B cell (primary cell): ENCODE data around the gene LRRC15. TPM values are rescaled to one million over a fixed set of nuclear protein-coding genes. Genes with fewer than 3 reads are reported as not detected.

Experiments
- ATAC-seq: fragments of 200-7000 bp; cut with Tn5 transposase; one replicate; pipeline ENCODE4 v1.10.0; 2021; ENCODE audit warnings: low read depth, mild to moderate bottlenecking, moderate number of reproducible peaks, moderate library complexity
- CTCF ChIA-PET: fragments of 350-600 bp; sonication (Branson Sonifier 250); formaldehyde crosslinking; loops from one replicate; lab custom pipeline; 2021; ENCODE audit warnings: antibody characterized with exemption, inconsistent platforms; lab: Charles Lee
- POLR2A ChIA-PET: fragments of 350-600 bp; sonication (Branson Sonifier 250); formaldehyde crosslinking; loops from one replicate; lab custom pipeline; 2021; ENCODE audit warnings: antibody characterized with exemption; lab: Charles Lee
- DNase-seq: peaks from one replicate; pipeline ENCODE4 v3.0.0; 2013
- H2AFZ ChIP-seq: 2 replicates; pipeline ENCODE4 v1.6.1; 2012; ENCODE audit warnings: mild to moderate bottlenecking, low read depth, low read length; ENCODE audit not compliant: insufficient read depth, poor library complexity, severe bottlenecking
- H3K27ac ChIP-seq, 2 donors: 1 replicate in 1 of 2; 2 replicates in 1 of 2; pipeline ENCODE4 v1.5.1; 2012 to 2013; ENCODE audit warnings: low read length in 2 of 2, mild to moderate bottlenecking in 2 of 2, moderate library complexity in 1 of 2
- H3K27me3 ChIP-seq, 4 experiments: fragments of 200-600 bp in 1 of 4; sonication (generic) in 1 of 4; replicated peaks in 1 of 4; 1 replicate in 2 of 4; 2 replicates in 2 of 4; pipeline versions ENCODE4 v1.6.1 to v1.7.0; 2013 to 2016; ENCODE audit warnings: low read length in 3 of 4, mild to moderate bottlenecking in 2 of 4, mixed read lengths in 1 of 4, moderate library complexity in 1 of 4; ENCODE audit not compliant: insufficient read depth in 4 of 4, control insufficient read depth in 3 of 4; ENCODE audit errors: control extremely low read depth in 1 of 4
- H3K36me3 ChIP-seq, 2 experiments: replicated peaks in 1 of 2; 1 replicate in 1 of 2; 2 replicates in 1 of 2; pipeline versions ENCODE4 v1.6.1 to v1.7.1; 2013; ENCODE audit warnings: low read length in 1 of 2; ENCODE audit not compliant: insufficient read depth in 2 of 2, control insufficient read depth in 1 of 2; ENCODE audit errors: control extremely low read depth in 1 of 2, extremely low read depth in 1 of 2
- H3K4me1 ChIP-seq, 2 donors: fragments of 200-600 bp in 1 of 2; sonication (generic) in 1 of 2; 1 replicate in 1 of 2; 2 replicates in 1 of 2; pipeline versions ENCODE4 v1.5.1 to v1.6.1; 2013 to 2017; ENCODE audit warnings: low read length in 2 of 2; ENCODE audit not compliant: control insufficient read depth in 2 of 2, insufficient read depth in 2 of 2
- H3K4me2 ChIP-seq: replicated peaks from 2 replicates; pipeline ENCODE3; 2012; ENCODE audit warnings: mild to moderate bottlenecking, low read depth, low read length; ENCODE audit not compliant: poor library complexity, severe bottlenecking
- H3K4me3 ChIP-seq, 5 experiments: fragments of 200-600 bp in 1 of 5; sonication (generic) in 1 of 5; 1 replicate in 3 of 5; 2 replicates in 2 of 5; pipeline versions ENCODE4 v1.5.1 to v1.7.0; 2011 to 2016; ENCODE audit warnings: low read length in 4 of 5, mild to moderate bottlenecking in 4 of 5, low read depth in 2 of 5, control low read depth in 1 of 5, moderate library complexity in 1 of 5; ENCODE audit not compliant: insufficient read depth in 1 of 5; ENCODE audit errors: control extremely low read depth in 1 of 5, extremely low read depth in 1 of 5
- H3K79me2 ChIP-seq: fragments of 200-600 bp; sonication (generic); one replicate; pipeline ENCODE4 v1.6.0; 2016; ENCODE audit warnings: low read length; ENCODE audit not compliant: control insufficient read depth, insufficient read depth
- H3K9ac ChIP-seq: fragments of 200-600 bp; sonication (generic); 2 replicates; pipeline ENCODE4 v1.6.1; 2017; ENCODE audit warnings: mild to moderate bottlenecking, low read length, moderate library complexity
- H3K9me3 ChIP-seq, 3 donors: one replicate each; pipeline versions ENCODE4 v1.6.1 to v1.7.1; 2013; ENCODE audit warnings: low read length in 2 of 3; ENCODE audit not compliant: control insufficient read depth in 2 of 3, insufficient read depth in 1 of 3; ENCODE audit errors: control extremely low read depth in 1 of 3
- H4K20me1 ChIP-seq: 2 replicates; pipeline ENCODE4 v1.6.0; 2012; ENCODE audit warnings: mild to moderate bottlenecking, low read length; ENCODE audit not compliant: insufficient read depth, control insufficient read depth, poor library complexity, severe bottlenecking
- H3K27ac Mint-ChIP-seq: one replicate; pipeline ENCODE4 v1.8.0; 2021; ENCODE audit warnings: mixed read lengths
- H3K27me3 Mint-ChIP-seq: one replicate; pipeline ENCODE4 v1.8.0; 2021; ENCODE audit warnings: mixed read lengths
- H3K4me1 Mint-ChIP-seq: one replicate; pipeline ENCODE4 v1.8.0; 2021; ENCODE audit warnings: mixed read lengths
- H3K4me3 Mint-ChIP-seq: one replicate; pipeline ENCODE4 v1.8.0; 2021; ENCODE audit warnings: mixed read lengths
- H3K9me3 Mint-ChIP-seq: one replicate; pipeline ENCODE4 v1.8.0; 2022; ENCODE audit warnings: mixed read lengths; ENCODE audit not compliant: insufficient read depth
- EZH2 ChIP-seq: IDR thresholded peaks from 2 replicates; pipeline ENCODE4 v1.6.1; 2012; ENCODE audit warnings: borderline replicate concordance, low read depth, mild to moderate bottlenecking, moderate library complexity, low read length; ENCODE audit not compliant: insufficient read depth, poor library complexity, severe bottlenecking
- whole genome bisulfite sequencing: methylation state at CpG from one replicate; pipeline ENCODE4 v1.1.5; 2013; ENCODE audit warnings: missing lambda C conversion rate; ENCODE audit not compliant: insufficient coverage; 5-methylcytosine and 5-hydroxymethylcytosine counted together
- intact Hi-C: fragments of 100-400 bp; cut with micrococcal nuclease; formaldehyde crosslinking; loops from one replicate; pipeline ENCODE4 v1.10.0; 2022
- polyA plus RNA-seq: library from polyadenylated mRNA; depleted of rRNA; stranded (reverse); fragments of >200 nt; gene quantifications from 2 replicates; pipeline ENCODE4 v1.2.3, GENCODE V29; 2012
- total RNA-seq, 2 donors: library from RNA; stranded (reverse); fragments of 120-200 nt in 1 of 2; gene quantifications; 1 replicate in 1 of 2; 2 replicates in 1 of 2; pipeline versions ENCODE4 v1.2.3 to v1.2.4, GENCODE V29; 2013 to 2022
- TF ChIP-seq, protein P1 (sequence below): fragments of 200-600 bp; IDR thresholded peaks from one replicate; pipeline ENCODE4 v1.8.0; 2022; ENCODE audit warnings: antibody characterized with exemption, mild to moderate bottlenecking

LRRC15 gene
- total and polyA plus RNA-seq, 2 donors (not counting 1 experiment from before 2014, with no cell fraction given) = not detected

DNA sequence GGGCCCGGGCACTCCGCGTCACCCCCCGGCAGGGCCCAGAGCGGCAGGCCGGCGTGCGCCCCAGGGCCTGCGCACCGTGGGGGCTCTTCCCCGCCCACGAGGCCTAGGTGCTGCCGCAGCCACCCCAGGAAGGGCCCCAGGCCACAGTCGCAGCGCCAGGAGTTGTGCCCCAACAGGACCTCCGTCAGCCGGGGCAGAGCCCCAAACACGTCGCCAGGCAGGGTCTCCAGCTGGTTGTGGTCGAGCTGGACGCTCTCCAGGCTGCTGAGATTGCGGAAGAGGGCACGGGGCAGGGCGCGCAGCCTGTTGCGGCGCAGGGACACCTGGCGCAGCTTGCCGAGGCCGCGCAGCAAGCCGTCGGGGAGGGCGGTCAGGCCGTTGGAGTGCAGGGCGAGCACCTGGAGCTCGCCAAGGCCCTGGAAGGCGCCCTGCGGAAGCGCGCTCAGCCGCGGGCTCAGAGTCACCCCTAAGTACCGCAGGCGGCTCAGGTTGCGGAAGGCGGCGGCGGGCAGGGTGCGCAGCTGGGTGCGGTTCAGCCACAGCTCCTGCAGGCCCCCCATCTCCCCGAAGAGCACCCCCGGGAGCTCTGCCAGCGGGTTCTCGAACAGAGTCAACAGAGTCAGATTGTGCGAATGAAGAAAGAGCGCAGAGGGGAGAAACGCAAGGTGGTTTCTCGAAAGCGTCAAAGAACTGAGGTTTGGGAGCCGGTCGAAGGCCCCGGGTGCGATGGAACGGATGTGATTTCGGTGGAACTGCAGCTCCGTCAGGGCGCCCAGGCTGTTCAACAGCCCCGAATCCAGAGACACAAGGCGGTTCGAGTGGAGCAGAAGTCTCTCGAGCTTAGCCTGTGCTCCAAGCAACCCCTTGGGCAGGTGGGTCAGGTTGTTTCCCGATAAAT is 27.6 kb upstream of the LRRC15 start:
- no peaks in the 10 kb centered on the region for H4K20me1 ChIP-seq
- no peaks in the 10 kb centered on the region for H3K9me3 ChIP-seq
- DNase-seq (peak; percentile 55), ATAC-seq (peak; percentile 31)
- CTCF ChIA-PET = interaction anchor here (0.5 to 2.5 kb wide), 6 partner anchors 10 to 184 kb away, joined by 3 to 8 read pairs (median 3); no protein-coding TSS in a partner anchor
- Mint-ChIP-seq H3K9me3 (no peaks in the 10 kb centered on the region), H3K4me3 (peak overlapping the region; percentile 87), H3K27me3 (peaks cover 37% of the 10 kb centered on the region), H3K4me1 (peaks cover 36% of the 10 kb centered on the region), H3K27ac (no peak overlapping the region)
- H3K4me1 ChIP-seq = peaks cover 27 to 32% of the 10 kb centered on the region in 2 donors
- intact Hi-C loops = no loop called here
- H3K9ac ChIP-seq = peak overlapping the region; percentile 60
- H3K36me3 ChIP-seq = no peaks in the 10 kb centered on the region
- H3K79me2 ChIP-seq = no peaks in the 10 kb centered on the region
- peak overlapping the region; percentile 85 for H3K4me2 ChIP-seq
- peak overlapping the region; percentile 58 for H2AFZ ChIP-seq
- TF ChIP-seq, protein P1, sequence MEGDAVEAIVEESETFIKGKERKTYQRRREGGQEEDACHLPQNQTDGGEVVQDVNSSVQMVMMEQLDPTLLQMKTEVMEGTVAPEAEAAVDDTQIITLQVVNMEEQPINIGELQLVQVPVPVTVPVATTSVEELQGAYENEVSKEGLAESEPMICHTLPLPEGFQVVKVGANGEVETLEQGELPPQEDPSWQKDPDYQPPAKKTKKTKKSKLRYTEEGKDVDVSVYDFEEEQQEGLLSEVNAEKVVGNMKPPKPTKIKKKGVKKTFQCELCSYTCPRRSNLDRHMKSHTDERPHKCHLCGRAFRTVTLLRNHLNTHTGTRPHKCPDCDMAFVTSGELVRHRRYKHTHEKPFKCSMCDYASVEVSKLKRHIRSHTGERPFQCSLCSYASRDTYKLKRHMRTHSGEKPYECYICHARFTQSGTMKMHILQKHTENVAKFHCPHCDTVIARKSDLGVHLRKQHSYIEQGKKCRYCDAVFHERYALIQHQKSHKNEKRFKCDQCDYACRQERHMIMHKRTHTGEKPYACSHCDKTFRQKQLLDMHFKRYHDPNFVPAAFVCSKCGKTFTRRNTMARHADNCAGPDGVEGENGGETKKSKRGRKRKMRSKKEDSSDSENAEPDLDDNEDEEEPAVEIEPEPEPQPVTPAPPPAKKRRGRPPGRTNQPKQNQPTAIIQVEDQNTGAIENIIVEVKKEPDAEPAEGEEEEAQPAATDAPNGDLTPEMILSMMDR = no peak
- no peak for TF ChIP-seq EZH2
- H3K27me3 ChIP-seq = peaks cover 0 to 39% (median 10%) of the 10 kb centered on the region in 4 experiments
- no peak overlapping the region for H3K27ac ChIP-seq
- peak overlapping the region; percentile 11 to 54 (median 39) for H3K4me3 ChIP-seq
- POLR2A ChIA-PET = no interaction called here
- 2% methylated on average over 73 of the region's 73 CpGs for WGBS

DNA sequence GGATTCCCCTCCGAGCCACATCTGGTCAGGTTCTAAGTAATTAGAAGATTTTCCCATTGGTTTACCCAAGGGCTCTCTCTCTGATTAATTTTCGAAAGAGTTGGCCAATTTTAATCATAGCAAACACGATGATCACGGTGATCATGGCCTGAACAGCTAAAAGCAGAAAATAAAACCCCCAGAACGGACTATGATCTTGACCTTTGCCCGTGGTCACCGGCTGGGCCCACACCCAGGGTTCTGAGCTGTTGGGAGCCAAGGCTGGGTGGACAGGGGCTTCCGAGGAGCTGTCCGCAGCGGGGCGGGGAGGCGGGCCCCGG is 27.0 kb upstream of the LRRC15 start:
- intact Hi-C loops = no loop called here
- H3K27me3 ChIP-seq = peaks cover 0 to 39% (median 10%) of the 10 kb centered on the region in 4 experiments
- H4K20me1 ChIP-seq = no peaks in the 10 kb centered on the region
- peak overlapping the region in 1 of 5 experiments; percentile 17 for H3K4me3 ChIP-seq
- no peaks in the 10 kb centered on the region for H3K36me3 ChIP-seq
- peak overlapping the region; percentile 60 for H3K9ac ChIP-seq
- Mint-ChIP-seq H3K27ac (no peak overlapping the region), H3K9me3 (no peaks in the 10 kb centered on the region), H3K27me3 (peaks cover 37% of the 10 kb centered on the region), H3K4me1 (peaks cover 36% of the 10 kb centered on the region), H3K4me3 (peak overlapping the region; percentile 74)
- H3K27ac ChIP-seq = no peak overlapping the region
- no peaks in the 10 kb centered on the region for H3K79me2 ChIP-seq
- ATAC-seq (no peak), DNase-seq (no peak)
- TF ChIP-seq, protein P1 = no peak
- TF ChIP-seq EZH2 = no peak
- ChIA-PET CTCF (interaction anchor here (0.6 to 2.5 kb wide), 6 partner anchors 11 to 198 kb away, joined by 3 to 8 read pairs (median 3); no protein-coding TSS in a partner anchor), POLR2A (no interaction called here)
- peak overlapping the region; percentile 85 for H3K4me2 ChIP-seq
- H3K9me3 ChIP-seq = no peaks in the 10 kb centered on the region
- H2AFZ ChIP-seq = peak overlapping the region; percentile 58
- H3K4me1 ChIP-seq = peaks cover 27 to 32% of the 10 kb centered on the region in 2 donors
- WGBS = 3% methylated on average over 10 of the region's 13 CpGs
